Panc1 (cell line): ENCODE data around the gene ARRB2. TPM values are rescaled to one million over a fixed set of nuclear protein-coding genes. Genes with fewer than 3 reads are reported as not detected.

Experiments used
- ATAC-seq: fragments of 200-7000 bp; cut with Tn5 transposase; 2 replicates; pipeline ENCODE4 v1.9.1; 2020; ENCODE audit warnings: mild to moderate bottlenecking, moderate library complexity
- BruUV-seq: library from RNA; stranded (reverse); fragments of 400-500 nt; replicated peaks from 2 replicates; lab custom pipeline; 2021; lab: Mats Ljungman, UMichigan
- CTCF ChIA-PET: fragments of 300-600 bp; sonication (Branson Sonifier 250); formaldehyde crosslinking; loops from one replicate; lab custom pipeline; 2022; ENCODE audit warnings: antibody characterized with exemption; lab: Charles Lee
- POLR2A ChIA-PET: fragments of 300-600 bp; sonication (Branson Sonifier 250); formaldehyde crosslinking; loops from one replicate; lab custom pipeline; 2022; ENCODE audit warnings: antibody characterized with exemption; lab: Charles Lee
- DNase-seq: peaks from one replicate; pipeline ENCODE4 v3.0.0-alpha.2; 2010; ENCODE audit warnings: low read depth, low spot score
- H3K27ac ChIP-seq: 2 replicates; pipeline ENCODE4 v1.5.1; 2011; ENCODE audit warnings: mild to moderate bottlenecking, low read length, inconsistent platforms
- H3K27me3 ChIP-seq: fragments of 200-500 bp; sonication (Bioruptor generic); 2 replicates; pipeline ENCODE4 v1.6.0; 2014; ENCODE audit warnings: low read length, inconsistent platforms; ENCODE audit not compliant: control insufficient read depth, insufficient read depth
- H3K36me3 ChIP-seq: fragments of 200-500 bp; sonication (Bioruptor generic); 2 replicates; pipeline ENCODE4 v1.5.1; 2014; ENCODE audit warnings: inconsistent platforms, mild to moderate bottlenecking, low read length, moderate library complexity; ENCODE audit not compliant: control insufficient read depth, insufficient read depth
- H3K4me1 ChIP-seq: 2 replicates; pipeline ENCODE4 v1.5.1; 2011; ENCODE audit warnings: inconsistent platforms, mild to moderate bottlenecking, low read length, moderate library complexity; ENCODE audit not compliant: control insufficient read depth, insufficient read depth
- H3K4me3 ChIP-seq, 2 experiments: 2 replicates each; pipeline ENCODE4 v1.5.1; 2011 to 2012; ENCODE audit warnings: low read depth in 2 of 2, low read length in 2 of 2, mild to moderate bottlenecking in 2 of 2, inconsistent platforms in 1 of 2, moderate library complexity in 1 of 2
- H3K9me3 ChIP-seq: fragments of 200-500 bp; sonication (Bioruptor generic); 2 replicates; pipeline ENCODE4 v1.5.1; 2014; ENCODE audit warnings: low read depth, mild to moderate bottlenecking, inconsistent platforms, low read length, moderate library complexity; ENCODE audit not compliant: control insufficient read depth, insufficient read depth
- CTCF ChIP-seq: fragments of 450-650 bp; IDR thresholded peaks from 2 replicates; pipeline ENCODE4 v1.5.1; 2017; ENCODE audit warnings: mild to moderate bottlenecking
- POLR2AphosphoS5 ChIP-seq: IDR thresholded peaks from 2 replicates; pipeline ENCODE4 v1.6.1; 2012; ENCODE audit warnings: mild to moderate bottlenecking, low read depth, low read length, moderate library complexity
- REST ChIP-seq, 2 experiments: IDR thresholded peaks; 2 replicates each; pipeline ENCODE4 v1.6.1; 2011 to 2012; ENCODE audit warnings: low read depth in 2 of 2, control low read depth in 1 of 2, low read length in 1 of 2, mild to moderate bottlenecking in 1 of 2, moderate library complexity in 1 of 2; ENCODE audit not compliant: insufficient read depth in 1 of 2
- SIN3A ChIP-seq: IDR thresholded peaks from 2 replicates; pipeline ENCODE4 v1.6.1; 2012; ENCODE audit warnings: low read depth, mild to moderate bottlenecking, low read length, moderate library complexity, borderline replicate concordance; ENCODE audit not compliant: insufficient read depth
- TCF7L2 ChIP-seq: IDR thresholded peaks from 2 replicates; pipeline ENCODE4 v1.6.1; 2011; ENCODE audit warnings: mild to moderate bottlenecking, low read depth, low read length, inconsistent platforms
- in situ Hi-C: cut with HindIII; loops from 2 replicates; pipeline ENCODE4 v1.10.0; 2016; ENCODE audit warnings: low sequenced_read_pairs, low pct_unique_long_range_greater_than_20kb
- intact Hi-C: fragments of 100-400 bp; cut with micrococcal nuclease; formaldehyde crosslinking; loops from one replicate; pipeline ENCODE4 v1.10.0; 2022; ENCODE audit not compliant: unreplicated experiment
- total RNA-seq: library from RNA; stranded (reverse); gene quantifications from one replicate; pipeline ENCODE4 v1.2.1, GENCODE V29; 2021; ENCODE audit not compliant: unreplicated experiment

ARRB2 gene
- total RNA-seq, 1 experiment from 2014 or later = 39.2 TPM

- Histone ChIP-seq H3K27me3 (no peaks in the 10 kb centered on the region), H3K36me3 (peaks cover 5% of the 10 kb centered on the region), H3K4me1 (peaks cover 8% of the 10 kb centered on the region; the same call in 1 of the 2 replicates), H3K9me3 (no peaks in the 10 kb centered on the region), H3K27ac (no peak overlapping the region), H3K4me3 (no peak overlapping the region)
- ChIA-PET POLR2A (no interaction called here), CTCF (no interaction called here)
- no peak for TF ChIP-seq SIN3A
- TF ChIP-seq POLR2AphosphoS5 = no peak
- no peak for TF ChIP-seq REST (IDR thresholded peaks at IDR 0.05; ENCODE audit: insufficient read depth in 1 of 2, low read depth in 2 of 2, low read length in 1 of 2)
- no peak for TF ChIP-seq TCF7L2
- no peak for TF ChIP-seq CTCF
- in situ Hi-C loops (no loop called here), intact Hi-C loops (no loop called here)
- BruUV-seq = no TSS peak
- no peak for ATAC-seq
- DNase-seq = no peak
Measured at GRCh38 chr17:4676791-4677190, 33.6 kb upstream of the ARRB2 start.

- in situ Hi-C loops = no loop called here
- CTCF ChIA-PET = no interaction called here
- ATAC-seq (peak; percentile 86), DNase-seq (peak; percentile 32)
- TF ChIP-seq CTCF (no peak), POLR2AphosphoS5 (no peak), REST (IDR thresholded peaks at IDR 0.05; ENCODE audit: insufficient read depth in 1 of 2, low read depth in 2 of 2, low read length in 1 of 2) (no peak), TCF7L2 (no peak), SIN3A (no peak)
- POLR2A ChIA-PET = interaction anchor here (0.6 kb wide), 1 partner anchor 257 kb away, joined by 11 read pairs; no protein-coding TSS in a partner anchor
- no peak overlapping the region for H3K4me3 ChIP-seq
- H3K9me3 ChIP-seq = no peaks in the 10 kb centered on the region
- peaks cover 8% of the 10 kb centered on the region; the same call in 1 of the 2 replicates for H3K4me1 ChIP-seq
- intact Hi-C loops = no loop called here
- H3K36me3 ChIP-seq = peaks cover 5% of the 10 kb centered on the region
- BruUV-seq = no TSS peak
- H3K27me3 ChIP-seq = no peaks in the 10 kb centered on the region
- no peak overlapping the region; the same call in 1 of the 2 replicates for H3K27ac ChIP-seq
Measured at GRCh38 chr17:4678448-4679026, 31.9 kb upstream of the ARRB2 start.
